K562 (cell line): ENCODE measurements around the gene TCF4. TPM values are rescaled to one million over a fixed set of nuclear protein-coding genes. Genes with fewer than 3 reads are reported as not detected.

Source experiments
- CCNT2 ChIP-seq: IDR thresholded peaks from 2 replicates; pipeline ENCODE4 v1.6.1; 2011; ENCODE audit warnings: borderline replicate concordance, low read depth, mild to moderate bottlenecking, moderate library complexity, mixed read lengths, low read length; ENCODE audit not compliant: insufficient read length; ENCODE audit errors: extremely low read depth
- CTBP1 ChIP-seq: fragments of 450-650 bp; IDR thresholded peaks from 2 replicates; pipeline ENCODE4 v1.6.1; 2016; ENCODE audit warnings: borderline replicate concordance
- CXXC5 ChIP-seq: fragments of 250-450 bp; sonication (Bioruptor Pico); IDR thresholded peaks from 2 replicates; pipeline ENCODE4 v1.8.0; 2022; ENCODE audit warnings: inconsistent platforms, mild to moderate bottlenecking, moderate library complexity
- HCFC1 ChIP-seq: IDR thresholded peaks from 2 replicates; pipeline ENCODE4 v1.6.1; 2012; ENCODE audit warnings: low read depth, low read length, improper control_type of control experiment
- HNRNPH1 ChIP-seq: fragments of 200-400 bp; formaldehyde crosslinking; optimal IDR thresholded peaks from 2 replicates; pipeline ENCODE3; 2017; ENCODE audit warnings: low read depth, mild to moderate bottlenecking, low read length, moderate library complexity
- MNT ChIP-seq, 2 experiments: fragments of 450-650 bp; conservative IDR thresholded peaks; 2 replicates each; pipeline ENCODE4 v1.6.1; 2017; ENCODE audit warnings: mild to moderate bottlenecking in 2 of 2, moderate library complexity in 2 of 2
- NFRKB ChIP-seq: fragments of 450-650 bp; IDR thresholded peaks from 2 replicates; pipeline ENCODE4 v1.6.1; 2016; ENCODE audit warnings: low read depth
- RAD21 ChIP-seq, 2 experiments: fragments of 250-450 bp in 1 of 2; fragments of 450-650 bp in 1 of 2; sonication (Bioruptor Pico) in 1 of 2; formaldehyde crosslinking in 1 of 2; IDR thresholded peaks in 1 of 2; conservative IDR thresholded peaks in 1 of 2; 2 replicates each; pipeline versions ENCODE4 v1.4.0 to v1.8.0; 2020 to 2022; ENCODE audit warnings: mild to moderate bottlenecking in 2 of 2, moderate library complexity in 1 of 2
- SMARCA5 ChIP-seq: fragments of 450-650 bp; IDR thresholded peaks from 2 replicates; pipeline ENCODE4 v1.6.1; 2016
- SMARCB1 ChIP-seq: IDR thresholded peaks from 2 replicates; pipeline ENCODE4 v1.6.1; 2011; ENCODE audit warnings: improper control_type of control experiment, low read depth; ENCODE audit not compliant: insufficient read length
- SOX6 ChIP-seq: fragments of 450-650 bp; IDR thresholded peaks from 2 replicates; pipeline ENCODE4 v1.6.1; 2014; ENCODE audit warnings: mild to moderate bottlenecking
- SRSF7 ChIP-seq: fragments of 200-400 bp; formaldehyde crosslinking; optimal IDR thresholded peaks from 2 replicates; pipeline ENCODE3; 2017; ENCODE audit warnings: mild to moderate bottlenecking, low read depth, low read length
- TCF3 ChIP-seq: sonication (generic); formaldehyde crosslinking; IDR thresholded peaks from 2 replicates; pipeline ENCODE4 v1.4.0; 2020; ENCODE audit warnings: mild to moderate bottlenecking, missing genetic modification reagents
- ZKSCAN3 ChIP-seq: fragments of 250-450 bp; sonication (Bioruptor Pico); IDR thresholded peaks from 2 replicates; pipeline ENCODE4 v1.4.0; 2020
- ZNF224 ChIP-seq: sonication (generic); formaldehyde crosslinking; IDR thresholded peaks from 2 replicates; pipeline ENCODE4 v1.8.0; 2022; ENCODE audit warnings: mild to moderate bottlenecking, missing genetic modification reagents
- ZNF274 ChIP-seq: IDR thresholded peaks from 2 replicates; pipeline ENCODE4 v1.6.1; 2011; ENCODE audit warnings: low read depth, mild to moderate bottlenecking, low read length, moderate library complexity, borderline replicate concordance
- ZNF316 ChIP-seq: fragments of 450-650 bp; IDR thresholded peaks from 2 replicates; pipeline ENCODE4 v1.6.1; 2016
- ZNF384 ChIP-seq: IDR thresholded peaks from 2 replicates; pipeline ENCODE4 v1.6.1; 2012; ENCODE audit warnings: low read depth, low read length, improper control_type of control experiment
- ZNF584 ChIP-seq: fragments of 200-800 bp; sonication (Bioruptor generic); IDR thresholded peaks from 2 replicates; pipeline ENCODE4 v1.6.1; 2016; ENCODE audit warnings: low read depth, mild to moderate bottlenecking, missing genetic modification characterization, missing compliant biosample characterization
- ZZZ3 ChIP-seq: fragments of 450-650 bp; IDR thresholded peaks from 2 replicates; pipeline ENCODE4 v1.6.1; 2016; ENCODE audit warnings: antibody characterized with exemption, mild to moderate bottlenecking, moderate library complexity
- polyA plus RNA-seq, 8 experiments: library from polyadenylated mRNA; depleted of rRNA in 4 of 8; stranded (reverse) in 5 of 8; unstranded in 3 of 8; fragments of >200 nt; fragmentation: Nextera tagmentation in 2 of 8; fragmentation: Illumina TruSeq in 1 of 8; extraction: Ambion mirVana in 2 of 8; extraction: Trizol in 1 of 8; gene quantifications; 2 replicates each; pipeline versions ENCODE4 v1.2.1 to v1.2.3, GENCODE V29; 2011 to 2014; ENCODE audit warnings: inconsistent platforms in 1 of 8, missing spikeins in 1 of 8
- total RNA-seq, 7 experiments: library from RNA; depleted of rRNA in 6 of 7; stranded (reverse); fragments of >200 nt in 6 of 7; fragmentation: Illumina TruSeq in 2 of 7; extraction: Trizol in 2 of 7; gene quantifications; 2 replicates each; pipeline versions ENCODE4 v1.2.1 to v1.2.3, GENCODE V29; 2011 to 2021; ENCODE audit warnings: low replicate concordance in 1 of 7
- TF ChIP-seq, protein P1 (sequence below): sonication (generic); formaldehyde crosslinking; IDR thresholded peaks from 2 replicates; pipeline ENCODE4 v1.4.0; 2020; ENCODE audit warnings: mild to moderate bottlenecking, missing genetic modification reagents
- TF ChIP-seq, protein P2 (sequence below), 2 experiments: fragments of 450-650 bp; IDR thresholded peaks; 2 replicates each; pipeline ENCODE4 v1.6.1; 2018; ENCODE audit warnings: mild to moderate bottlenecking in 2 of 2, low read depth in 1 of 2; ENCODE audit not compliant: partially characterized antibody in 2 of 2

TCF4 gene
- total and polyA plus RNA-seq, 9 of the 15 experiments (the other 6 are each of a cell fraction or from before 2014, with no cell fraction given): 4.8 to 24.7 (median 15.2) TPM

GRCh38 chr18:55588111-55588869, at the start of gene TCF4 (continued):
- TF ChIP-seq ZNF584 (CRISPR knock-in tag): no peak
- TF ChIP-seq ZNF224 (CRISPR knock-in tag): no peak
- TF ChIP-seq, protein P1, sequence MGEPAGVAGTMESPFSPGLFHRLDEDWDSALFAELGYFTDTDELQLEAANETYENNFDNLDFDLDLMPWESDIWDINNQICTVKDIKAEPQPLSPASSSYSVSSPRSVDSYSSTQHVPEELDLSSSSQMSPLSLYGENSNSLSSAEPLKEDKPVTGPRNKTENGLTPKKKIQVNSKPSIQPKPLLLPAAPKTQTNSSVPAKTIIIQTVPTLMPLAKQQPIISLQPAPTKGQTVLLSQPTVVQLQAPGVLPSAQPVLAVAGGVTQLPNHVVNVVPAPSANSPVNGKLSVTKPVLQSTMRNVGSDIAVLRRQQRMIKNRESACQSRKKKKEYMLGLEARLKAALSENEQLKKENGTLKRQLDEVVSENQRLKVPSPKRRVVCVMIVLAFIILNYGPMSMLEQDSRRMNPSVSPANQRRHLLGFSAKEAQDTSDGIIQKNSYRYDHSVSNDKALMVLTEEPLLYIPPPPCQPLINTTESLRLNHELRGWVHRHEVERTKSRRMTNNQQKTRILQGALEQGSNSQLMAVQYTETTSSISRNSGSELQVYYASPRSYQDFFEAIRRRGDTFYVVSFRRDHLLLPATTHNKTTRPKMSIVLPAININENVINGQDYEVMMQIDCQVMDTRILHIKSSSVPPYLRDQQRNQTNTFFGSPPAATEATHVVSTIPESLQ (CRISPR knock-in tag): no peak
- no peak for TF ChIP-seq SMARCA5
- no peak for TF ChIP-seq CTBP1
- TF ChIP-seq ZNF274: no peak
- TF ChIP-seq SMARCB1: no peak
- no peak for TF ChIP-seq ZZZ3
- TF ChIP-seq CXXC5 (CRISPR knock-in tag): no peak; the same call in none of the 2 replicates
- no peak for TF ChIP-seq ZKSCAN3 (CRISPR knock-in tag)
- TF ChIP-seq, protein P2, sequence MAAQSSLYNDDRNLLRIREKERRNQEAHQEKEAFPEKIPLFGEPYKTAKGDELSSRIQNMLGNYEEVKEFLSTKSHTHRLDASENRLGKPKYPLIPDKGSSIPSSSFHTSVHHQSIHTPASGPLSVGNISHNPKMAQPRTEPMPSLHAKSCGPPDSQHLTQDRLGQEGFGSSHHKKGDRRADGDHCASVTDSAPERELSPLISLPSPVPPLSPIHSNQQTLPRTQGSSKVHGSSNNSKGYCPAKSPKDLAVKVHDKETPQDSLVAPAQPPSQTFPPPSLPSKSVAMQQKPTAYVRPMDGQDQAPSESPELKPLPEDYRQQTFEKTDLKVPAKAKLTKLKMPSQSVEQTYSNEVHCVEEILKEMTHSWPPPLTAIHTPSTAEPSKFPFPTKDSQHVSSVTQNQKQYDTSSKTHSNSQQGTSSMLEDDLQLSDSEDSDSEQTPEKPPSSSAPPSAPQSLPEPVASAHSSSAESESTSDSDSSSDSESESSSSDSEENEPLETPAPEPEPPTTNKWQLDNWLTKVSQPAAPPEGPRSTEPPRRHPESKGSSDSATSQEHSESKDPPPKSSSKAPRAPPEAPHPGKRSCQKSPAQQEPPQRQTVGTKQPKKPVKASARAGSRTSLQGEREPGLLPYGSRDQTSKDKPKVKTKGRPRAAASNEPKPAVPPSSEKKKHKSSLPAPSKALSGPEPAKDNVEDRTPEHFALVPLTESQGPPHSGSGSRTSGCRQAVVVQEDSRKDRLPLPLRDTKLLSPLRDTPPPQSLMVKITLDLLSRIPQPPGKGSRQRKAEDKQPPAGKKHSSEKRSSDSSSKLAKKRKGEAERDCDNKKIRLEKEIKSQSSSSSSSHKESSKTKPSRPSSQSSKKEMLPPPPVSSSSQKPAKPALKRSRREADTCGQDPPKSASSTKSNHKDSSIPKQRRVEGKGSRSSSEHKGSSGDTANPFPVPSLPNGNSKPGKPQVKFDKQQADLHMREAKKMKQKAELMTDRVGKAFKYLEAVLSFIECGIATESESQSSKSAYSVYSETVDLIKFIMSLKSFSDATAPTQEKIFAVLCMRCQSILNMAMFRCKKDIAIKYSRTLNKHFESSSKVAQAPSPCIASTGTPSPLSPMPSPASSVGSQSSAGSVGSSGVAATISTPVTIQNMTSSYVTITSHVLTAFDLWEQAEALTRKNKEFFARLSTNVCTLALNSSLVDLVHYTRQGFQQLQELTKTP (IDR thresholded peaks at IDR 0.05; ENCODE audit: low read depth in 1 of 2, partially characterized antibody in 2 of 2): peak in 1 of 2 experiments; percentile 69
- TF ChIP-seq HCFC1: no peak
- TF ChIP-seq CCNT2: peak; percentile 20
- TF ChIP-seq SRSF7: no peak
- no peak for TF ChIP-seq TCF3 (CRISPR knock-in tag)
- peak; percentile 58; the same call in 1 of the 2 replicates for TF ChIP-seq NFRKB
- TF ChIP-seq SOX6: no peak
- 0 out of 4 replicates have a peak, but pooled peaks have one; percentile 20 to 40 for TF ChIP-seq MNT (conservative IDR thresholded peaks at IDR 0.05)
- peak; percentile 67 for TF ChIP-seq ZNF316
- TF ChIP-seq RAD21 (CRISPR knock-in tag; conservative IDR thresholded peaks at IDR 0.05 in 1 of 2, IDR thresholded peaks at IDR 0.05 in 1 of 2): no peak
- peak; percentile 62 for TF ChIP-seq ZNF384
- TF ChIP-seq HNRNPH1: no peak
